Effector memory CD4-positive, alpha-beta T cell (primary cell): Measurements from ENCODE around the gene HBQ1.
A peak's percentile ranks its signal among the peaks of the same experiment; 100 is the strongest.
"Not testable (repeated sequence)": the region's sequence is repeated elsewhere in the genome, so short reads cannot be mapped to it uniquely, and the experiment has no call there.

ENCODE experiments used
- DNase-seq, 3 donors: peaks; one replicate each; pipeline ENCODE4 v3.0.0-alpha.2; 2020
- H3K27ac ChIP-seq: 2 replicates; pipeline ENCODE4 v1.7.0; 2013; ENCODE audit warnings: mild to moderate bottlenecking, low read length, moderate library complexity; ENCODE audit not compliant: insufficient read depth, poor library complexity, severe bottlenecking
- H3K27me3 ChIP-seq: replicated peaks from 2 replicates; pipeline ENCODE4 v1.7.0; 2013; ENCODE audit warnings: mild to moderate bottlenecking, low read length; ENCODE audit not compliant: insufficient read depth, control insufficient read depth, poor library complexity, severe bottlenecking
- H3K36me3 ChIP-seq: 2 replicates; pipeline ENCODE4 v1.7.0; 2013; ENCODE audit warnings: mild to moderate bottlenecking, low read length, moderate library complexity; ENCODE audit not compliant: control insufficient read depth, insufficient read depth
- H3K4me1 ChIP-seq: 2 replicates; pipeline ENCODE4 v1.7.0; 2013; ENCODE audit warnings: low read length, mild to moderate bottlenecking; ENCODE audit not compliant: control insufficient read depth, insufficient read depth, poor library complexity, severe bottlenecking
- H3K4me3 ChIP-seq: 2 replicates; pipeline ENCODE4 v1.7.0; 2013; ENCODE audit warnings: low read length, low read depth, mild to moderate bottlenecking; ENCODE audit not compliant: insufficient read depth, poor library complexity, severe bottlenecking
- H3K9me3 ChIP-seq: 2 replicates; pipeline ENCODE4 v1.7.0; 2013; ENCODE audit warnings: mild to moderate bottlenecking, low read length, moderate library complexity; ENCODE audit not compliant: control insufficient read depth

HBQ1 gene

DNA sequence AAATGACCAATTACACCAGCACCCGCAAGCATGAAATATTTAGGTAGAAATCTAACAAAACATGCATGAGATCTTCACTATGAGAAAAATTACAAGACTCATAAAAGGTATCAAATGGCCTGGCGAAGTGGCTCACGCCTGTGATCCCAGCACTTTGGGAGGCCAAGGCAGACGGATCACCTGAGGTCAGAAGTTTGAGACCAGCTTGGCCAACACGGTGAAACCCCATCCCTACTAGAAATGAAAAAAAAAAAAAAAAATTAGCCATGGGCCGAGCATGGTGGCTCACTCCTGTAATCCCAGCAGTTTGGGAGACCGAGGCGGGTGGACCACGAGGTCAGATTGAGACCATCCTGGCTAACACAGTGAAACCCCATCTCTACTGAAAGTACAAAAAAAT, 23.8 kb downstream of the HBQ1 start:
- not testable (repeated sequence) for H3K4me3 ChIP-seq, H3K9me3 ChIP-seq, DNase-seq, H3K27ac ChIP-seq, H3K4me1 ChIP-seq, H3K27me3 ChIP-seq
- peaks cover 58% of the 10 kb centered on the region for H3K36me3 ChIP-seq

DNA sequence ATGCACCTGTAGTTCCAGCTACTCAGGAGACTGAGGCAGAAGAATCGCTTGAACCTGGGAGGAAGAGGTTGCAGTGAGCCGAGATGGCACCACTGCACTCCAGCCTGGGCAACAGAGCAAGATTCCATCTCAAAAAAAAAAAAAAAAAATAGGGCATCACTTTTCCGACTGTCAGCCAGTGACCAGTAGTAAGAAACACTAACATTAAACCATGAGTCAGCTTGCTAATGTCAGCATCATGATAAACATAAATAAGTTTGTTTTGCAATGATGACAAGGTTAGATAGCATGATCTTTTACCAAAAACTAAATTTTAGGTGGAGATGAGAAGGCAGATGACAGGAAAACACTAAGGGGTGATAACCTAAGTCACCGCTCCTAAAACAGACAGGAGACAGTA, 29.1 kb downstream of the HBQ1 start:
- H3K27ac ChIP-seq, DNase-seq, H3K9me3 ChIP-seq, H3K4me3 ChIP-seq, H3K4me1 ChIP-seq, H3K27me3 ChIP-seq: not testable (repeated sequence)
- peaks cover 79% of the 10 kb centered on the region for H3K36me3 ChIP-seq

DNA sequence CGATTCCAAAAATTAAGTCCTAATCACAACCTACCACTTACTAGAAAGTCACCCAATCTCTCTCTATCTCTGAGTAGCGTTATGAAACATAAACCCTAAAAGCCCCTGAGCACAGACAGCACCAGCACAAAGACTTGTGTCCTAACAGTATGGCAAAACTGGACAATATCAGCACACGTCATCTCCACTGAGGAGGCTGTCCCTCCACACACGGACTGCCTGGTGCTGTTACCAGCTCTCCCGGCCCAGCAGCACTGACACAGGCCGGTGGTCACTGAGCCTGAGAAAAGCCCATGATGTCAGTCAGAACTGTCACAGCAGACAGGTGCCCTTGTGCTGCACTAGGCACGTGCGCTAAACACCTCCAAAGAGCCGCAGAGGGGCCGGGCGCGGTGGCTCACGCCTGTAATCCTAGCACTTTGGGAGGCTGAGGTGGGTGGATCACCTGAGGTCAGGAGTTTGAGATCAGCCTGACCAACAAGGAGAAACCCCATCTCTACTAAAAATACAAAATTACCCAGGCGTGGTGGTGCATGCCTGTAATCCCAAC, 31.4 kb downstream of the HBQ1 start:
- H3K27me3 ChIP-seq, H3K4me3 ChIP-seq, H3K9me3 ChIP-seq, DNase-seq, H3K4me1 ChIP-seq, H3K27ac ChIP-seq: not testable (repeated sequence)
- H3K36me3 ChIP-seq: peaks cover 70% of the 10 kb centered on the region

DNA sequence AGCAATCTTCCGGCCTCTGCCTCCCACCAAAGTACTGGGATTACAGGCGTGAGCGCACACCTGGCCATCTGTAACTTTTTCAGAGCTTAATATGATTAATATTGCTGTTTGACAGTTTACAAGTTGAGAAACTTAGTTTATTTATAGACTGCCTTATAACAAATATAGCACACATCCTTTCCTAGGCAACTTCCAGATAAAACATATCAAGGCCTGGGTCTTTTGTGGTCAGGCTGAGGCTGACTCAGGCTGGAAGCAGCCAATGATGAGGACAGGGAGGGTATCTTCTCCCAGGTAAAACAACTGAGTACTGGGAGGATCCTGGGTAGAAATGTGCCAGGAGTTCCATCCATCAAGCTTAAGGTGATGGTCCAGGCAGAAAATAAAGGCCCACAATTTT, 32.7 kb downstream of the HBQ1 start:
- no peak for DNase-seq
- no peaks in the 10 kb centered on the region for H3K27me3 ChIP-seq
- H3K4me1 ChIP-seq: no peaks in the 10 kb centered on the region
- no peak overlapping the region for H3K27ac ChIP-seq
- no peak overlapping the region for H3K4me3 ChIP-seq
- H3K9me3 ChIP-seq: no peaks in the 10 kb centered on the region
- H3K36me3 ChIP-seq: peaks cover 67% of the 10 kb centered on the region

DNA sequence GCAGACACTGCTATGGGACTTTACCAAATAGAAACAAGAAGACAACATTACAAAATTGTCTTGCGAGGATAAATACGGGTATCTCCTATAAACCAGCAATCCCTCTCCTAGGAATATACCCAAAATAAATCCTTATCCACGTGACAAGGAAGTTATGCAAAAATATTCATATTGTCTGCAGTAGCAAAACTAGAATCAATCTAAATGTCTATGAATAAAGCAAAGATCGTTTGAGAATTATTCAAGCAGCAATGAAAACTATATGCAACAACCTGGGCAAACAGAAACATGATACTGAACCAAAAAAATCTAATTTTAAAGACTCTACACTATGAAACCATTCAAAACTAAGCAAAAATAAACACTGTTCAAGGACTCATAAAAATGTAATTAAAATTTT, 39.8 kb downstream of the HBQ1 start:
- peaks cover 58% of the 10 kb centered on the region for H3K36me3 ChIP-seq
- H3K4me1 ChIP-seq: no peaks in the 10 kb centered on the region
- no peak overlapping the region for H3K4me3 ChIP-seq
- H3K27me3 ChIP-seq: no peaks in the 10 kb centered on the region
- H3K27ac ChIP-seq: no peak overlapping the region
- no peaks in the 10 kb centered on the region for H3K9me3 ChIP-seq
- DNase-seq: no peak

DNA sequence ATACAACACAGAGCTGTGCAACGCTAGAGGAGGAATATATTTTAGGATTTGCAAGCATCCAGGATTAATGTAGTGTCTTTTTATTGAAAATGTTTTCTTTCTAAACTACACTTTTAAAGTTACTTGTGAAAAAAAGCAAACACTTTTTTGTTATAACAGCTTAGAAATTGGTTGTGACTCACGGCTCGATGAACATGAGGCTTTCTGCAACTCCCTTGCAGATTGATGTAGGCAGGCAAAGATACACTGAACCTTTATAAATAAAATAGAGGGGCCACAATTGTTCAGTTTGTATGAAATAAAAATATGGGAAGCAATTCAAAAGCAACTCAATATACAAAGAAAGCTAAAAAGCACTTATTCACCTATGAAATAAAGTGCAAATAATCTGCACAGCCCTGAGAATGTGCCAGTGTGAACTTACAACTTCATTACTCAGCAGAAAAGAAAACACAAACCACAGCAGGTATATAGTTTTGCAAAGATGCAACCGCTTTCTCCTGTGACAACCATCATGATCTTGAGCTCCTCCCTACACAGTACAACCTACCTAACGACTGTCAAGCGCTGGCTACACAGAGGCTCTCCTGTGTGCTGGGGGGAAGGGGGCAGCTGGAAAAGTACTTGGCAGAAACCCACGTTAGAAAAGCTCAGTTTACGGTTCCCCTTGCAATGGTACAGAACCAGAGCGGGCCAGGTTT, 48.0 kb downstream of the HBQ1 start:
- Histone ChIP-seq H3K4me3 (peak overlapping the region; percentile 77), H3K36me3 (peaks cover 40% of the 10 kb centered on the region), H3K27ac (peak overlapping the region; percentile 94), H3K4me1 (peaks cover 5% of the 10 kb centered on the region), H3K9me3 (no peaks in the 10 kb centered on the region), H3K27me3 (no peaks in the 10 kb centered on the region)
- no peak for DNase-seq

DNA sequence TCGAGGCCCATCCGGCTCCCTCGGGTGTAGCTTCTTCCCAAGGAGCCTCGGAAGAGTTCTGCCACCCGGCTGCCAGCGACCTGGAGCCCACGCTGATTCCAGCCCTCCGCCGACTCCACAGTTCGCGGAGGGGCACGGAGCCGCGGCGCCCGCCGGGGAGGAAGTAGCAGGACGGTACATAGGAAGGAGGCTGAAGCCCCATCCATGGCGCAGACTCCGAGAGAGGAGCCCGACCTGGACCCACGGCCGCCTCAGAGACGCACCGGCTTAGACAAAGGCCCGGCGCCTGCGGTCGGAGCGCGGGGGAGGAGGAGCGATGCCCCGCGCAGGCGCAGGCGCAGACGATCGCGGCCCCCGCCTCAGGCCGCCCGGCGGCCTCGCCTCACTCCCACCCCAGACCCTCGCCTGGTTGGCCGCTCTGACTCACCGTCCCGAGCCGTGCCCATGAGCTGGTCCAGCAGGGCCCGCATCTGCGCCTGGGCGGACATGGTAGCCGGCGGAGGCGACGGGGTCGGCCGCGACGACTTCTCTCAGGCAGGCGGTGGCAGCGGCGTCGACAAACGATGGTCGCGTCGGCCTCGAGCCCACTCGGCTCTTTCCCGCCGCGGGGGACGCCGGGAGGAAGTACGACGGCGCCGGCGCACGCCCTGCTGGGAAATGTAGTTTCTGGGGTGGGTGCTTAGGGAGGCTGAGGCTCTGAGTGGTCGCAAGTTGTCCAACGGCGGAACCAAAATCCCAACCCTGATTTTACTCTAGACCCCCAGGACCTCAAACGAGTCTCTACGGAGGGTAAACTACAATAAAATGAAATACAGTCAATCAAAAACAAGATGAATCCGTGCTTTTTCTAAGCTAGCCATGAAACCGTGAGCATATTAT, 48.8 kb downstream of the HBQ1 start, which contains the start of gene LUC7L:
TSS of gene LUC7L (minus strand) at position 598 of the 879 bp plus-strand sequence. CDS start at position 488, 110 bp downstream.
- Histone ChIP-seq H3K36me3 (peaks cover 32% of the 10 kb centered on the region), H3K27me3 (no peaks in the 10 kb centered on the region), H3K4me3 (peak within 1 kb of the TSS; percentile 77), H3K9me3 (no peaks in the 10 kb centered on the region), H3K4me1 (peaks cover 5% of the 10 kb centered on the region), H3K27ac (peak within 1 kb of the TSS; percentile 94)
- DNase-seq: peak; percentile 64 to 79 (median 78)

DNA sequence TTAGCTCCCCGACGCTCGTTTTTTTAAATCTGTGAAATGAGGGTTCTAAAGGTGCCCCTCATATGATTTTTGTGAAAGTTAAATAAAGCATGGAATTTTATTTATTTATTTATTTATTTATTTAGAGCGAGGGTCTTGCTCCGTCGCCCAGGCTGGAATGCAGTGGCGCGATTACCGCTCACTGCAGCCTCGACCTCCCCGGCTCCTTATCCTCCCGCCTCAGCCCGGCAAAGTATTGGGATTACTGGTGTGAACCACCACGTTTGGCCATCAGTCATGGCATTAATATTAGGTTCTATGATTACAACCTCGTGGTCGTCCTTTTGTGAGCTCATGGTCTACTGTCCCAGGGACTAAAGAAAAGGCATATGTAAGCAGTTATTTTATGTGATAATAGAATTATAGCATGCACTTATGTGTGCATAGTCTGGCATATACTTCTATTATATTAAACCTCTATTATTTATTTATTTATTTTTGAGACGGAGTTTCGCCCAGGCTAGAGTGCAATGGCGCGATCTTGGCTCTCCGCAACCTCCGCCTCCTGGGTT, 49.5 kb downstream of the HBQ1 start:
- Histone ChIP-seq H3K4me3 (peak overlapping the region; percentile 77), H3K4me1 (peaks cover 5% of the 10 kb centered on the region), H3K27me3 (no peaks in the 10 kb centered on the region), H3K9me3 (no peaks in the 10 kb centered on the region), H3K36me3 (peaks cover 26% of the 10 kb centered on the region), H3K27ac (peak overlapping the region; percentile 94)
- DNase-seq: no peak

DNA sequence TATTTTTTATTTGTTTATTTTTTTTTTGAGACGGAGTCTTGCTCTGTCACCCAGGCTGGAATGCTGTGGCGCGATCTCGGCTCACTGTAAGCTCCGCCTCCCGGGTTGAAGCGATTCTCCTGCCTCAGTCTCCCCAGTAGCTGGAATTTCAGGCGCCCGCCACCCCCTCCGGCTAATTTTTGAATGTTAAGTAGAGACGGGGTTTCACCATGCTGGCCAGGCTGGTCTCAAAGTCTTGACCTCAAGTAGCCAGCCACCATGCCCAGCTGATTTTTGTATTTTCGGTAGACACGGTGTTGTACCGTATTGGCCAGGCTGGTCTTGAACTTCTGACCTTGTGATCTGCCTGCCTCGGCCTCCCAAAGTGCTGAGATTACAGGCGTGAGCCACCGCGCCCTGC, 50.1 kb downstream of the HBQ1 start:
- H3K27ac ChIP-seq, DNase-seq: not testable (repeated sequence)

More for the DNA sequence above, 50.1 kb downstream of the HBQ1 start:
- not testable (repeated sequence) for H3K27me3 ChIP-seq, H3K4me1 ChIP-seq, H3K9me3 ChIP-seq, H3K4me3 ChIP-seq
- H3K36me3 ChIP-seq: peaks cover 22% of the 10 kb centered on the region
